K562 (cell line): ENCODE data around the gene UNC79.

ENCODE experiments used
- FUS ChIP-seq: fragments of 200-400 bp; formaldehyde crosslinking; optimal IDR thresholded peaks from 2 replicates; pipeline ENCODE3; 2017; ENCODE audit warnings: low read depth, low read length
- KLF16 ChIP-seq: IDR thresholded peaks from 2 replicates; pipeline ENCODE4 v1.6.1; 2016; ENCODE audit warnings: antibody characterized with exemption
- TF ChIP-seq, protein P1 (sequence below), 2 experiments: IDR thresholded peaks in 1 of 2; conservative IDR thresholded peaks in 1 of 2; 2 replicates each; pipeline ENCODE4 v1.6.1; 2016; ENCODE audit warnings: low read depth in 2 of 2, mild to moderate bottlenecking in 1 of 2, missing compliant biosample characterization in 1 of 2, missing genetic modification characterization in 1 of 2, moderate library complexity in 1 of 2

DNA sequence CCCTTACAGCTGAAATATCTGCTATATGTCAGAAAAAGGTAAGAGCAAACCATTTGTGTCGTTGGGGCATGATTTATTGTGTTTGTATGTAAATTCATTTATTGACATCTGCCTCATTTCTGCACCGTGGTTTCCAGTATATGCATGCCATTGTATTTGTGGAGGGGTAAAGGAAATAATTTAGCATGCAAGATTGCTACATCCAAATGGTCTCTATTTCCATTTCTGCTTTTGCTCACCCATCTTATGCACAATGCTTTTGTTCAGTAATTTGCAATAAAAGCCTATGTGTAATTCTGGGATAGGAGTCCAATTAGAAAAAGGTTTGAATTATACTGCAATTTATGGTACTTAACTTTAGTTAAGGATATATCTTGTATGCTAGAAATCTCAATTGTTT is 101.8 kb downstream of the UNC79 start:
- TF ChIP-seq, protein P1, sequence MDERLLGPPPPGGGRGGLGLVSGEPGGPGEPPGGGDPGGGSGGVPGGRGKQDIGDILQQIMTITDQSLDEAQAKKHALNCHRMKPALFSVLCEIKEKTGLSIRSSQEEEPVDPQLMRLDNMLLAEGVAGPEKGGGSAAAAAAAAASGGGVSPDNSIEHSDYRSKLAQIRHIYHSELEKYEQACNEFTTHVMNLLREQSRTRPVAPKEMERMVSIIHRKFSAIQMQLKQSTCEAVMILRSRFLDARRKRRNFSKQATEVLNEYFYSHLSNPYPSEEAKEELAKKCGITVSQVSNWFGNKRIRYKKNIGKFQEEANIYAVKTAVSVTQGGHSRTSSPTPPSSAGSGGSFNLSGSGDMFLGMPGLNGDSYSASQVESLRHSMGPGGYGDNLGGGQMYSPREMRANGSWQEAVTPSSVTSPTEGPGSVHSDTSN (CRISPR knock-in tag; IDR thresholded peaks at IDR 0.05; ENCODE audit: low read depth), result no peak
- TF ChIP-seq, protein P1 (tag; conservative IDR thresholded peaks at IDR 0.05; ENCODE audit: low read depth), result no peak
- no peak for TF ChIP-seq FUS
- no peak for TF ChIP-seq KLF16
